ENCODE data around the gene NTN3.
"Not testable (repeated sequence)": the region's sequence is repeated elsewhere in the genome, so short reads cannot be mapped to it uniquely, and the experiment has no call there.

NTN3 gene

DNA sequence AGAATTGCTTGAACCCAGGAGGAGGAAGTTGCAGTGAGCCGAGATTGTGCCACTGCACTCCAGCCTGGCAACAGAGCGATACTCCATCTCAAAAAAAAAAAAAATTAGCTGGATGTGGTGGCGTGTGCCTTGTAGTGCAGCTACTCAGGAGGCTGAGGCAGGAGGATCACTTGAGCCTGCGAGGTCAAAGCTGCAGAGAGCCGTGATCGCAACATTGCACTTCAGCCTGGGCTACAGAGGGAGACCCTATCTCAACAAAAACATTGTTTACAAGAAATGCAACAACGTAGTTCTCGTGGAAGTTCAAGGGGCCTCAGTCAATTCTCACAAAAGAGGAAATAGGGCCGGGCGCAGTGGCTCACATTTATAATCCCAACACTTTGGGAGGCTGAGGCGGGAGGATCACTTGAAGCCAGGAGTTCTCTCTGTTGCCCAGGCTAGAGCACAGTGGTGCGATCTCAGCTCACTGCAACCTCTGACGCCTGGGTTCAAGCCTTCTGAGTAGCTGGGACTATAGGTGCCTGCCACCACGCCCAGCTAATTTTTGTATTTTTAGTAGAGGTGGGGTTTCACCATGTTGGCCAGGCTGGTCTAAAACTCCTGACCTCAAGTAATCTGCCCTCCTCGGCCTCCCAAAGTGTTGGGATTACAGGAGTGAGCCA lies 29.8 kb upstream of the NTN3 start:
- DNase-seq (ENCODE audit: low spot score), result not testable (repeated sequence)

DNA sequence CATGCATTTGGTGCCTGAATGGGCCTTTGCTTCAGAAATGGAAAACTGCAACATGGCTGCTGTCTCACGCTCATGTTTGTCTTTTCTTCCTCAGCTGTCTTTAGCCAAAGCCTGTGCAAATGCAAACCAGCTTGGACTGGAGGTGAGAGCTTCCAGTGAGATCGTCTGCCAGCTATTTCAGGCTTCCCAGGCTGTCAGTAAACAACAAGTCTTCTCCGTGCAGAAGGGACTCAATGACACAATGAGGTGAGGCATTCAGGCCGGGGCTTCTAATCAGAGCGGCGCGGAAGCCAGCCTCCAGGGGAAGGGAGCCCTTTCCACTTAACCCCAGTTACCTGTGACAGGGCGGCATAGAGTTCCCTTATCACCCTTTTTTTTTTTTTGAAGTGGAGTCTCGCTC lies 27.5 kb upstream of the NTN3 start:
- no peak for DNase-seq (ENCODE audit: low spot score)

DNA sequence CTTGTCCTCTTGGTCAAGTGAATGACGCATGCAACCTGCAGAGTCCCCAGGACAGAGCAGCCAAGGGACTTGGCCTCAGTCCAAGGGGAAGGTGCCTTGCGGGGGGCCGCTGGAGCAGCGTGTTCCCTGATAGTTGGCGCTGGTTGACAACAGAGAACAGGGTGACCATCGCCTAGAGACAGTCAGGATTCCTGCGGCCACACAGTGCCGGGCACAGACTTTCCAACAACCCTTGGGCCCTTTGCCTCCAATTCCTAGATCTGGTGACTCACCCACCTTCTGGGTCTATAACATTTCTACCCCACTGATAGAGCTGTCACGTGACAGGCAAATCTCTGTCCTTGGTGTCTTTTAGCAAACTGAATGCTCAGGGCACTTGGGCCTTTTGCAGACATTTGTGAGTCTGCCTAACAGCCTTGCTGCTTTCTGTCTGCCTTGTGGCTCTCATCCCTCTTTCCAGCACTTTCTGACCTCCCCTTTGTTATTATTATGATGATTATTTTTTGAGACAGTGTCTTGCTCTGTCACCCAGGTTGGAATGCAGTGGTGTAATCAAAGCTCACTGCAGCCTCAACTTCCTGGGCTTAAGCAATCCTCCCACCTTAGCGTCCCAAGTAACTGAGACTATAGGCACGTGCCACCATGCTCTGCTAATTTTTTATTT lies 23.0 kb upstream of the NTN3 start:
- DNase-seq (ENCODE audit: low spot score), result no peak

DNA sequence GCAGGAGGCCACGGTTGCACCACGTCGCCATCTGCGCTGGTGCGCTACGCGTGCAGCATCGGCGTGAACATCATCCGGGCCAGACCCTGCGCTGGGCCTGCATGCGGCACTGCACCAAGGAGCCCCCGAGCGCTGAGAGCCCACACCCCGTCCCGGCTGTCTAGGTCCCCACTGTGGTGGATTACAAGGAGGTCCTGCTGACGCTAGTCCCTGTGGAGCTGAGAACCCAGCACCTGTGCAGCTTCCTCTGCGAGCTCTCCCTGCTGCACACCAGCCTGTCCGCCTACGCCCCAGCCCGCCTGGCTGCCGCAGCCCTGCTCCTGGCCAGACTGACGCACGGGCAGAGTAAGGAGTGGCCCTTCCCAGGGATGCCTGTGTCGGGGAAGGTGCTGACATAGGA lies 22.0 kb upstream of the NTN3 start:
- DNase-seq (ENCODE audit: low spot score), result no peak

DNA sequence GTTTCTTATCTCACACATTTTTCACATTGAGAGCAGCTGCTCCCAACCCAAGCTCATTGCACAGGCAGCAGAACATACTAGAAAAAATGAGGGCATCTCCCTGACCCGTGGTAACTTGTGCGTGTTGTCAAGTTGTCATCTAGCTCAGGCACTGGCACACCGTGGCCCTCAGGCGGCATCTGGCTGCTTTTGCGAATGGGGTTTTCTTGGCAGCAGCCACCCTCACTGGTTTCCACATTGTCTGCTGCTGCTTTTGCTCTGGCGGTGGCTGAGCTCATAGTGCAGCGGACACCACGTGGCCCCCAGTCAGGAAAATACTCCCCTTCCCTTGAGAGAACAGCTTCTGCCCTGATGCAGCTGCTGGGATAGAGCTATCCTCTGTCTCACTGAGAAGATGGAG lies 20.6 kb upstream of the NTN3 start:
- no peak for DNase-seq (ENCODE audit: low spot score)

DNA sequence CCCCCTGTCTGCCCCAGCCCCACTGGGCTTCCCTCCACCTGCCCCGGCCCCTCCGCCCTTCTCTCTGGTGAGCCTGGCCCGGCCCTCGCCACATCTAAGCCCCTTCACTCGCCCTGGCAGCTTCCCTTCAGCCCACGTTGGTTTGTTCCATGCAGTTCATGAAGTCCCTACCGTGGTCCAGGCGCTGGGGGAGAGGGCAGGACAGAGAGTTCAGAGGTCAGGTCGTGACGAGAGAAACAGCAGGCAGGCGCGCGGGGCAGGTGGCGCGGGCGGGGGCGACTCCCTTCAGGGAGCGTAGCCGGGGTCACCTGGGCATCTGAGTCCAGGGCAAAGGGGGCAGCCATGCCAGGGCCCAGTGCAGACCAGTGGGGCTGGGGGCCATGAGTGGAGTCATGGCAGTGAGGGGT lies 20.1 kb upstream of the NTN3 start:
- DNase-seq (ENCODE audit: low spot score), result no peak

DNA sequence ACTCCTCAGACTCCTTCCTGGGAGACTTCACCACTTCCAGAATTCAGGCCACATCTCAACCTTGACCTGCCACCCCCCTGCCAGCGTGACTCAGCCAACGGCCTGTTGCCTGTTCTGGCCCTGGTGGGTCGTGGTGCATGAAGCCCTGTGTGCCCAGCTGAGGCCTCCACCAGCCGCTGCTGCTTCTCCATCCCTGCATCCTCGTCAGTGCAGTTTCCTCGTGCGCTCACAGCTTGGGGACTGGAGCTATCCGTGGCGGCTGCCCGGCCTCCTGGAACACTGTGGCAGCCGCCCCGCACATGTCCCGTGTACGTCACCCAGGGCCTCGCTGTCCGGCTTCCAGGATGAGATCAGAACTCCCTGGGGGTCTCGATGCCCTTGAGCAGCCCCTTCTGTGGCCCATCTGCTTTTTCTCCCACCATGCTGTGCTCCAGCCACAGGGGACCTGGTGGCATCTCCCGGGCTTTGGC lies 19.2 kb upstream of the NTN3 start:
- no peak for DNase-seq (ENCODE audit: low spot score)

DNA sequence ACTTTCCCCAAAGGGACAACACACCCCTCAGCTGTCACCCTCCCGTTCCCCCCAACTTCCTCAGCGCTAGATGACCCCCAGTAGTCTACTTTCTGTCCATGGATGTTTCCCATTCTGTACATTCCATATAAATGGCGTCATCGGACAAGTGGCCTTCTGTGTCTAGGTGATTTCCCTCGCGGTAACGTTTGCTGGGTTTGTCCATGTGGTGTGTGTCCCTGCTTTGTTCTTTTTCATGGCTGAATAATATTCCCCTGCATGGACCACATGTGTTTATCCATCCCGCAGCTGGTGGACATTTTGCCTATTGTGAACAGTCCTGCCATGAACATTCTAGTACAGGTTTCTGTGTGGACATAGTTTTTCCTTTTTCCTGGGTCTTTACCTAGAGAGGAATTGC lies 18.4 kb upstream of the NTN3 start:
- DNase-seq (ENCODE audit: low spot score), result no peak

DNA sequence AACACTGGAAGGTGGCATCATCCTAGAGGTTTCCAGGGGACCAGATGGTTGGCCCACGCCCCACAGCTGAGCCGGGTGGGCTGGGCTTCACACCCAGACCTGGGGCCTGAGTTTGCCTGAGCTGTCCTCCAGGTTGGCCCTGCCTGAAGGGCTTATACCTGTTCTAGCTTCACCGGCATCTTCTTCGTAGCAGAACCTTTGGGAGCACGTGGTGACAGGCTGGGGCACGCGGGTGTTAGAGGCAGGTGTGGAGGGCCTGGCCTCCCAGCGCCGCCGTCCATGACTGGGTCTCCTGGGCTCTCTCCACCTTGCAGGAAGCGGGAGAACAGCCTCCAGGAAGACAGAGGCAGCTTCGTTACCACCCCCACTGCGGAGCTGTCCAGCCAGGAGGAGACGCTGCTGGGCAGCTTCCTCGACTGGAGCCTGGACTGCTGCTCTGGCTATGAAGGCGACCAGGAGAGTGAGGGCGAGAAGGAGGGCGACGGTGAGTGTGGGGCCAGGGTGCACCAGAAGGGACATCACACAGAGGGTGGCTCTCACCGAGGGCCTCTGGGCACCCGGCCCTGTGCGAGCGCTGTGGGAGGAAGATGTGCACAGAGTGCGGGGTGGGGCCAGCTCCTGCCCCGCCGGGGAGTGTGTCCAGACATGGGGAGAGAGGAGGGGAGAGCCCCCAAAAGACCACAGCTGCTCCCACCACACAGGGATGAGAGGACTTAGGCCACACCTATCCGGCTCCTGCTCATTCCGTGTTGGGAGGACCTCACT lies 15.8 kb upstream of the NTN3 start:
- no peak for DNase-seq (ENCODE audit: low spot score)

- DNase-seq (ENCODE audit: low spot score), result no peak
Observed at GRCh38 chr16:2456551-2457153, 14.4 kb upstream of the NTN3 start.

DNA sequence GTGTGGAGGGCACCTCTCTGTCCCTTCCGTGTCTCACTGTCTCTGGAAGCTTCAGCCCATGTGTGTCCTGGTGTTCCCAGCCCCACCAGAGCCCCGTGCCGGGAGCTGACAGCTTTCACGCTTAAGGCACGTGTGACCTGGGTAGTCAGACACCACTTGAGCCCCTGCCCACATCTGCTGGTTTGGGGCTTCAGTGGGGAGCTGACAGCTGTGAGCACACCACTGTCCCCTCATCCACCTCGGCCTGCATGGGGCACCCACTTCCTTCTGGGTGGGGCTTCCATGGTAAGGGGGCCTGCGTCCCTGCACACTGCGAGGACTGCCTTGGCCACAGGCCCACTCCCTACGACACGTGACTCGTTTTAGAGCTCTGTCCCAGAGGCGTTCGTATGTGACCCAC lies 13.8 kb upstream of the NTN3 start:
- DNase-seq (ENCODE audit: low spot score), result no peak

- no peak for DNase-seq (ENCODE audit: low spot score)
Observed at GRCh38 chr16:2457946-2458345, 13.2 kb upstream of the NTN3 start.

GRCh38 chr16:2458887-2459646 lies 12.0 kb upstream of the NTN3 start:
- no peak for DNase-seq (ENCODE audit: low spot score)

GRCh38 chr16:2459647-2460390 lies 11.3 kb upstream of the NTN3 start, which contains the start of gene TEDC2:
Gene TEDC2 (plus strand): TSS chr16:2460109. CDS start chr16:2460145, 36 bp downstream.
- DNase-seq (ENCODE audit: low spot score), result peak; percentile 96

DNA sequence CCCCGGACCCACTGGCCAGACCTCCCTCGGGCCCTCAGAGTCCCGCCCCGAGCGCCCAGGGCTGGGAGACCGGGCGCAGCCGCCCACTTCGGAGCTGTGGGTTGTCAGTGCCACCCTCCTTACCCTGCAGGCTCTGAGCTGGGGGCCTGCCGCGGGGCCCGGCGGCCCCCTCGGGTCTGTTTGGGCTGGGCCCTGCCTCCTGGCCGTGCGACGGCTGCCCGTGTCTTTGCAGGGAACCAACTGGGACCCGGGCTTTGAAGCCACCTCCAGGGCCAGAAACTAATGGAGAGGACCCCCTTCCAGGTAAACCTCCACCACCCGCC lies 10.7 kb upstream of the NTN3 start:
- no peak for DNase-seq (ENCODE audit: low spot score)

DNA sequence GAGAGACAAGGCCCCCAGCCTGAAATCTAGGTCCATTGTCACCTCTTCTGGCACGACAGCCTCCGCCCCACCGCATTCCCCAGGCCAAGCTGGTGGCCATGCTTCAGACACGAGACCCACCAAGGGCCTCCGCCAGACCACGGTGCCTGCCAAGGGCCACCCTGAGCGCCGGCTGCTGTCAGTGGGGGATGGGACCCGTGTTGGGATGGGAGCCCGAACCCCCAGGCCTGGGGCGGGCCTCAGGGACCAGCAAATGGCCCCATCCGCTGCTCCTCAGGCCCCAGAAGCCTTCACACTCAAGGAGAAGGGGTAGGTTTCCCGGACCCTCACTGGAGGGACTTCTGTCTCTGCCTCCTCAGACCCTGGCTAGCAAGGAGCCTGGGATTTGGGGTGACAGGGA lies 10.2 kb upstream of the NTN3 start:
- DNase-seq (ENCODE audit: low spot score), result no peak

DNA sequence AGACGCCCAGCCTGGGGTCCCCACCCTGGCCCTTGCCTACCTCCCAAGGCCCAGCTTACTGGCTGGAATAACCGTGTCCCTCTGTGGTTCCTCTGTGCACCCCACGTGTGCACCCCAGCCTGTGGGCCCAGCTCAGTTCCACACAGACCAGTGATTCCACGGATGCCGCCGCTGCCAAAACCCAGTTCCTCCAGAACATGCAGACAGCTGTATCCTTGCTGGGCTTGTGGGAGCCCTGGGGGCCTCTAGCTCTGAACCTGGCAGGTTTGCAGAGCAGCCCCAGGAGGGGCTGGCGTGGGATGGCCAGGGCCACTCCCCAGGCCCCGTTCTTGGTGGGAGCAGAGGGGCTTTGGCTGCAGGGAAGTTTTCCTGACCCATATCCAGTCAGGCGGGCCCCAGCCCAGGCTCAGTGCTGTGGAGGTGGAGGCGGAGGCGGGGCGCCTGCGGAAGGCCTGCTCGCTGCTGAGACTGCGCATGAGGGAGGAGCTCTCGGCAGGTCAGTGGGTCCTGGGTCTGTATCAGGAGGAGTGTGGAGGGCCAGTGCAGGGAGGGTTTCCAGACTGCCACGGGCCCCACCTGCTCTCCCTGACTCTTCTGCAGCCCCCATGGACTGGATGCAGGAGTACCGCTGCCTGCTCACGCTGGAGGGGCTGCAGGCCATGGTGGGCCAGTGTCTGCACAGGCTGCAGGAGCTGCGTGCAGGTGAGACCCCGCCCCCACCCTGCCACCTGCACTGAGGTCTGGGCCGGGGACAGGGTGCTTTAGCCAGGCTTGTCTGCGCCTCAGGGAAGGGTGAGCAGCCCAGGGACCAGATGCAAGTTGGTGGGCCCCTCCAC lies 8.8 kb upstream of the NTN3 start:
- no peak for DNase-seq (ENCODE audit: low spot score)

GRCh38 chr16:2464333-2464732 lies 6.8 kb upstream of the NTN3 start:
- DNase-seq (ENCODE audit: low spot score), result no peak

DNA sequence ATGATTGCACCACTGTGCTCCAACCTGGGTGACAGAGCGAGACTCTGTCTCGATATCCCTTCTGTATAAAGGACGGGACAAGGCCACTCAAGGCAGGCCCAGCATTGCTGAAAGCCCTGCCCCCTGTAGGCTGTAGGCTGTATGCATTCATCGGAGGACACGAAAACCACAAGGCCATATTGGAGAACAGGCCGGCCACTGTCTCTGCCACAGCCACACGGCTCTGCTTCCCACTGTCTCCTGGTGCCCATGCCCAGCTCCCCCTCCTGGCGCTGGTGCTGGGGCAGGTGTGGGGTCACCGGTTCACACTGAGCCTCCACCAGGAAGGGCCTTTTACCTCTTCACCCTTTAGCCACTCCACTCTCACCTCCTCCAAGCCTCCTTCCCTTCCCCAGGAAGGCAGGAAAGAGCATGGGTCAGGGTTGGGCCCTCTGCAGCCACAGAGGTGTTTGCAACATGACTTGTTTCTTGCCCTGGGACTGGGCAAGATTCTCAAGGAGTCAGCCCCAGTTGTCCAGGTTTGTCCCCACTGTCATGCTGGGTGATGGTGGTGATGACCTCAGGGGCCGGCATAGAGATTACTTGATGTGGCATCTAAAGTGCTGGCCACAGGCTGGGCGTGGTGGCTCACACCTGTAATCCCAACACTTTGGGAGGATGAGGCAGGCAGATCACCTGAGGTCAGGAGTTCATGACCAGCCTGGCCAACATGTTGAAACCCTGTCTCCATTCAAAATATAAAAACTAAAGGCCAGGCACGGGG lies 5.3 kb upstream of the NTN3 start:
- no peak for DNase-seq (ENCODE audit: low spot score)
